Skeletal muscle tissue (tissue), 1 donor: ENCODE results near the gene ADIG. TPM values are rescaled to one million over a fixed set of nuclear protein-coding genes. Genes with fewer than 3 reads are reported as not detected.

Experiments used
- total RNA-seq: library from RNA; depleted of rRNA; stranded (reverse); fragments of >200 nt; gene quantifications from one replicate; pipeline ENCODE4 v1.2.3, GENCODE V29; 2014

Gene ADIG
- total RNA-seq, 1 donor from 2014 or later = not detected

Other genes with a start within 250 kb of the ADIG start
- gene LBP, start 234.7 kb upstream of the ADIG start, total RNA-seq = 0.52 TPM
- gene SNHG17, start 145.9 kb upstream of the ADIG start, total RNA-seq = 6.8 TPM
- gene RALGAPB, start 108.4 kb upstream of the ADIG start, total RNA-seq = 23.0 TPM
- gene ARHGAP40, start 20.6 kb downstream of the ADIG start, total RNA-seq = not detected
- gene SLC32A1, start 143.3 kb downstream of the ADIG start, total RNA-seq = not detected
- gene ACTR5, start 167.3 kb downstream of the ADIG start, total RNA-seq = 7.3 TPM
- gene PPP1R16B, start 224.5 kb downstream of the ADIG start, total RNA-seq = 4.2 TPM